HG02588 (cell line): Measurements from ENCODE around the gene FAM222B.
A peak's percentile ranks its signal among the peaks of the same experiment; 100 is the strongest.
"Not testable (repeated sequence)": the region's sequence is repeated elsewhere in the genome, so short reads cannot be mapped to it uniquely, and the experiment has no call there.

Source experiments
- ATAC-seq: cut with Tn5 transposase; IDR thresholded peaks from one replicate; pipeline ENCODE4 v1.9.1; 2021; ENCODE audit warnings: mild to moderate bottlenecking, moderate library complexity; ENCODE audit not compliant: unreplicated experiment

FAM222B gene

GRCh38 chr17:28747801-28748750 lies 94.5 kb downstream of the FAM222B start:
- no peak for ATAC-seq

DNA sequence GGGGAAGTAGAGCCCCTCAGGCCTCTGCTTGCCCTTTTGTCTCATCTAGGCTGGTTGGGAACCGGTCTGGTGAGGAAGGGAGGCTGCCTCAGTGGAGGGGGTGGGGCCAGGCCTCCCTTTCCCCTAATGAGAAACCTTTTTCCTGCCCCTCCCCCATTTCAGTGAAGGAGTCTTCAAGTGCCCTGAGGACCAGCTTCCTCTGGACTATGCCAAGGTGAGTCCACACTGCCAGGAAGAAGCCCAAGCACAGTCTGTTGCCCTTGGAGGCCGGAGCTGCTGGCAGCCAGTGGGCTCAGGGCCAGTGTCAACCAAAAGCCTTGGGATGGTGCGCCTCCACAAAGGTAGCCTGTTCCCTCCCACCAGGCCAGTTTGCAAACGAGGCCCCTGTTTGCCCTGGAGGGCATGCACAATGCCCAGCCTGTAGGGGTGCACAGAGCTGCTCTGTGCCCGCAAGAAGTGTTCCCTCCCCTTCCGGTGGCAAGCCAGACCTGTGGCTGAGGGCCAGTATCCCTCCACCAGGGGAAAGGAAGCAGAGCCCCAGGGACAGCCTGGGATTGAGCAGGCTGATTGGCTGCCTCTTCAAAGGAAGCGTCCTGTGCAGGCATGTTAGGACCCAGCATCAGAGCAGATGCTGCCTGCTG lies 95.4 kb downstream of the FAM222B start:
- no peak for ATAC-seq

DNA sequence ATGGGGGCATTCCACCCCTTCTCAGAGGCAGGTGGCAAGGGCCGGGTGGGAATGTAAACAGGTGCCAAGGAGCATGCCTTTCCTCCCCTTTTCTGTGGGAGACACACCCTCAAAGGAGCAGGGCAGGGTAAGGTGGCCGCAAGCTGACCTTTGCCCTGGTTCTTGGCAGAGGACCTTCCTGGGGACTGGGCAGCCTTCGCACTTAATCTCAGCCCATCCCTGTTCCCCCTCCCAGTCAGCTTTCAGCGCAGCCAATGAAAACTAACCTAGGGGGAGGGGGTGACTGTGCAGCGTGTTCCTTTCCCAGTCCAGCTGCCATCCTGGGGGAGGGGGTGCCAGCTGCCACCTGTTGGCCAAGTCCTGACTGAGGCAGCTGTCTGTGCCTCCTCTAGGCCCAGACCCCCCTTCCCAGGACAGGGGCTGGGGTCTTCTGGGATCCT lies 96.0 kb downstream of the FAM222B start:
- ATAC-seq, result no peak

GRCh38 chr17:28745786-28746411 lies 96.7 kb downstream of the FAM222B start:
- no peak for ATAC-seq

- no peak for ATAC-seq
Observed at GRCh38 chr17:28744972-28745785, 97.4 kb downstream of the FAM222B start.

DNA sequence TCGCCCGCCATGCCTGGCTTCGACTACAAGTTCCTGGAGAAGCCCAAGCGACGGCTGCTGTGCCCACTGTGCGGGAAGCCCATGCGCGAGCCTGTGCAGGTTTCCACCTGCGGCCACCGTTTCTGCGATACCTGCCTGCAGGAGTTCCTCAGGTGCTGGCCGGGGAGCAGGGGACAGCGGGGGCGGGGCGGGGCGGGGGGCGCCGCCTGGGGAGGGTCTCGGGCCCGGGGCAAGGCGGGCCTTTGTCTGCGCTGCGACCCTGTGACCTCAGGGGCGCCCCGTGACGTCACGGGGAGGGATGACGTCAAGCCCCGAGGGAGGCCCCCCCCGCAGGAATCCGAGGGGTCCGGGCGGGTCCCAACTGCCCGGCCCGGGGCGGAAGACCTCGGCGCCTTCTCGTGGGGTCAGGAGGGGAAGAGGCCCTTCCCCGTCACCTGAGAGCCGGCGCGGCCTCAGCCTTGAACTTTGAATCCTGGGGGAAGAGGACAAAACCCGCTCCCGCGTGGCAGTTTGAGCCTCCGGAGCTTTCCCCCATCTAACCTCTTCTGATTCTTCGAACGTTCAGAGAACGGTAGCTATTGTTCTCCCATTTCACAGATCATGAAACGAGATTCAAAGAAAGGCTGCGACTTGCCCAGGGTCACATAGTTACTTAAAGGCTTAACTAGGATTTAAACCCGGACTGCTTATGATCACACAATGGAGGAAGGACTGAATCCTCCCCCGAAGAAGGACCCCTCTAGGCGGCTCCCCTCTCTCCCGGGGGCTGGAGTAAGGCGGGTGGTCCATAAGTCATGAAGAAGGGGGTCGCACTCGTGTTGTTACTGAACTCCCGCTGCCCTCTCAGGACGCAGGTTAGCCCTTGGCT lies 98.3 kb downstream of the FAM222B start:
- peak; percentile 31 for ATAC-seq

GRCh38 chr17:28743243-28744103 lies 99.1 kb downstream of the FAM222B start, which contains the start of gene TRAF4:
TSS of gene TRAF4 (plus strand) at chr17:28744011. CDS start at chr17:28744113, 102 bp downstream.
- ATAC-seq, result peak; percentile 67

- ATAC-seq, result no peak
Observed at GRCh38 chr17:28741358-28742349, 100.9 kb downstream of the FAM222B start.

GRCh38 chr17:28740406-28741357 lies 101.9 kb downstream of the FAM222B start:
- ATAC-seq, result no peak

GRCh38 chr17:28738680-28739384 lies 103.8 kb downstream of the FAM222B start:
- no peak for ATAC-seq

GRCh38 chr17:28737770-28738679 lies 104.6 kb downstream of the FAM222B start:
- ATAC-seq, result peak; percentile 61

DNA sequence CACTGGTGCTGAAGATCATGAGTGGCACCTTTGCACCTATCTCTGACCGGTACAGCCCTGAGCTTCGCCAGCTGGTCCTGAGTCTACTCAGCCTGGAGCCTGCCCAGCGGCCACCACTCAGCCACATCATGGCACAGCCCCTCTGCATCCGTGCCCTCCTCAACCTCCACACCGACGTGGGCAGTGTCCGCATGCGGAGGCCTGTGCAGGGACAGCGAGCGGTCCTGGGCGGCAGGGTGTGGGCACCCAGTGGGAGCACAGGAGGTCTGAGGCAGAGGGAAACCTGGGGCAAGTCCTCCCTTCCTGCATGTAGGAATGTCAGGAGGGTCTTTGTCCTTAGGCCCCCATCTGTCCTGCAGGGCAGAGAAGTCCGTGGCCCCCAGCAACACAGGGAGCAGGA lies 105.3 kb downstream of the FAM222B start:
- no peak for ATAC-seq

GRCh38 chr17:28735913-28736769 lies 106.4 kb downstream of the FAM222B start:
- not testable (repeated sequence) for ATAC-seq

DNA sequence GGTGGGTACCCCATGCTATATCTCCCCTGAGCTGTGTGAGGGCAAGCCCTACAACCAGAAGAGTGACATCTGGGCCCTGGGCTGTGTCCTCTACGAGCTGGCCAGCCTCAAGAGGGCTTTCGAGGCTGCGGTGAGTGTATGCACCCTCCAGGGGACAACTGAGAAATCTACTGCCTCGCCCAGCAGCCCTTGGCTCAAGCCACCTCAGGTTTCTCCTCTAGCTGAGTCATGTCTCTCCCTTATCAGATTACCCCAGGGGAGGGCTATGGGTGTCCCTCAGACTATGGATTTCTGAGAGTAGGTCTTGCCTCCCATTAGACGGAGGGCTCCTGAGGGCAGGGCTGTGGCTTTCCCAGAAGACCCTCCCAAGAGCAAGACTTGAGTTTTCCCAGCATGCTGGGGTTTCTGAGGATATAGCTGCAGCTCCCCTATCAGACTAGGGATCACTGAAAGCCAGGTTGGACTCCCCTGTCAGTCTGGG lies 107.3 kb downstream of the FAM222B start:
- no peak for ATAC-seq
